Heart right ventricle (tissue), 16 donors: ENCODE data around the gene LRPPRC. TPM values are rescaled to one million over a fixed set of nuclear protein-coding genes. Genes with fewer than 3 reads are reported as not detected.

Experiments
- ATAC-seq, 8 donors: fragments of 200-7000 bp; cut with Tn5 transposase; one replicate each; pipeline ENCODE4 v1.9.1; 2020; ENCODE audit warnings: mild to moderate bottlenecking in 8 of 8, moderate library complexity in 8 of 8, moderate number of reproducible peaks in 1 of 8
- DNase-seq, 2 donors: peaks; one replicate each; pipeline ENCODE4 v3.0.0-alpha.2; 2020
- H3K27ac ChIP-seq, 10 donors: fragments of 200-600 bp; sonication (generic) in 2 of 10; one replicate each; pipeline versions ENCODE4 v1.5.0 to v1.8.0; 2020 to 2022; ENCODE audit warnings: mild to moderate bottlenecking in 3 of 10
- H3K27me3 ChIP-seq, 7 donors: fragments of 200-600 bp; one replicate each; pipeline ENCODE4 v1.8.0; 2021 to 2022; ENCODE audit warnings: mild to moderate bottlenecking in 2 of 7
- H3K36me3 ChIP-seq, 9 donors: fragments of 200-600 bp; sonication (generic) in 1 of 9; one replicate each; pipeline versions ENCODE4 v1.5.0 to v1.8.0; 2020 to 2022; ENCODE audit warnings: mild to moderate bottlenecking in 2 of 9
- H3K4me1 ChIP-seq, 9 donors: fragments of 200-600 bp; sonication (generic) in 1 of 9; one replicate each; pipeline versions ENCODE4 v1.5.0 to v1.8.0; 2020 to 2022; ENCODE audit warnings: mild to moderate bottlenecking in 4 of 9
- H3K4me3 ChIP-seq, 10 donors: fragments of 200-600 bp; sonication (generic) in 2 of 10; one replicate each; pipeline versions ENCODE4 v1.5.0 to v1.8.0; 2020 to 2022; ENCODE audit warnings: mild to moderate bottlenecking in 7 of 10, moderate library complexity in 2 of 10
- H3K9me3 ChIP-seq, 11 donors: fragments of 200-600 bp in 10 of 11; sonication (generic) in 2 of 11; one replicate each; pipeline versions ENCODE4 v1.5.0 to v1.8.0; 2013 to 2022; ENCODE audit warnings: mild to moderate bottlenecking in 2 of 11, control low read depth in 1 of 11, moderate library complexity in 1 of 11
- WGBS, 2 donors: extraction: QIAGEN DNeasy Blood & Tissue Kit; methylation state at CpG; one replicate each; pipeline ENCODE4 v1.1.7; 2013; ENCODE audit warnings: inconsistent platforms in 1 of 2; 5-methylcytosine and 5-hydroxymethylcytosine counted together
- intact Hi-C, 10 donors: fragments of 100-400 bp; cut with DNase I; formaldehyde crosslinking; loops; one replicate each; pipeline versions ENCODE4 v1.11.1 to v1.14.2; 2022
- polyA plus RNA-seq, 2 donors: library from polyadenylated mRNA; stranded (reverse); fragments of 200-250 nt; gene quantifications; one replicate each; pipeline ENCODE4 v1.2.3, GENCODE V29; 2013
- total RNA-seq, 10 donors: library from RNA; stranded (reverse); fragmentation: NEBNext Ultra II Directional in 3 of 10; extraction: Animal tissue kit (Norgen Biotek cat#: 25700) in 3 of 10; gene quantifications; one replicate each; pipeline versions ENCODE4 v1.2.1 to v1.2.4, GENCODE V29; 2021 to 2023
- TF ChIP-seq, protein P1 (sequence below), 9 donors: fragments of 200-600 bp; sonication (generic) in 2 of 9; IDR thresholded peaks; one replicate each; pipeline versions ENCODE4 v1.5.0 to v1.8.0; 2021 to 2022; ENCODE audit warnings: antibody characterized with exemption in 9 of 9, mild to moderate bottlenecking in 5 of 9, moderate library complexity in 1 of 9
- donor health status: Arrhythmogenic right ventricular cardiomyopathy.
- donor health status: ischemic (EF 13 %, LVEDD 7.1; RV severe dilation, severe dysfunction).
- donor health status: healthy with polysubstance abuse.
- donor health status: DM: no; HTN: yes; CAD: no.
- donor health status: DM: no; HTN: no; CAD: no.
- donor health status: ischemic (EF 25% LVEDD 6.9; RV normal size, moderate dysfunction).
- donor health status: ischemic (EF 25% LVEDD 5.7; RV mildly dilated, moderate dysfunction).
- donor health status: healthy.
- donor health status: DM: yes; HTN: yes; CAD: no.
- donor health status: Ischemic cardiomyopathy.
- donor health status: ischemic (EF 35%, LVEDD 5.7; RV mildly dilated, moderate dysfunction).
- donor health status: nonischemic (EF 11% LVEDD 7.7; RV severe dilation, severe dysfunction).
- donor health status: DM: yes; HTN: yes; CAD: no.
- donor health status: PGD.
- donor health status: ischemic (EF 29% LVEDD 5.4; RV normal size, mild dysfunction).
- donor health status: nonischemic (EF 23%, LVEDD 6.1; RV moderate dilation, normal function).

Gene LRPPRC
- total and polyA plus RNA-seq, 12 donors = 26.1 to 123 (median 112) TPM

DNA sequence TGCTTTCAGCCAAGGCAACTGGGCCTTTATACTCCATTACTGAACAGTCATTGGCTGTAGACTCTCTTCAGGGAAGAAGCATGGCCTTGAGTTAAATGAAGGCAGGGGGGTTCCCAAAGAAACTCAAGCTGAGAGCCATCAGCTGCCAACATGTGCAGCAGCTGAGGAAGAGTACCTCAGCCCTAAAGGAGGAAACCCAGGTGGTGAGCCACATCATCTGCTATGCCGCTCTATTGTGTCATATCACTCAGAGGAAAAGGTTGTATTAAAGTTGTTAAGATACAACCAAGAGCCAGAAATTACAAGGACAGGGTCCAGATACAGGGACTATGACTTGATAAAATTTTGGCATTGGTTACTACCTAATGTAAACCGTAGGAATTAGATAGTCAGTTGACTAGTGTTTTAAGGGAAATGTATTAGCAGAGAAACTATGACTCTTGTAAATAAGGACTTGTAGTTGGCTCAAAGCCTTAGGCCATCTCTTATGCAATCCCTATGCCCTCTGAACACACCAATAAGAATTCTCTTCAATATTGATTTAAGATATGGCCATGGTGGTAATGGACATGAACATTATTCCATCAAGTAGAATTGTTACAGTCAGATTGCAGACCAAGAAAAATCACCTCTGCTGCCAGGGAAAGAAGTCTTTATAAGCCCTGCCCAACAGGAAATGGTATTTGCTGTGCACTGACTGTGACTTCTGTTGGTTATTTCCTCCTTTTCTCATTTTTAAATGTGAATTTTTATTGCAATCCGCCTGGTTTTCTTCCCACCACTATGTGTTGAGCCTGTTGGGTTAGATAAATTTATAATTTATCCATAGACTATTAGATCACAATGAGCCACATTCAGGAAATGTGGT, 9.2 kb upstream of the LRPPRC start:
- Histone ChIP-seq H3K9me3 (no peaks in the 10 kb centered on the region), H3K4me1 (peaks cover 0 to 6% (median 0%) of the 10 kb centered on the region in 9 donors), H3K36me3 (no peaks in the 10 kb centered on the region), H3K27me3 (peaks cover 0 to 8% (median 0%) of the 10 kb centered on the region in 7 donors), H3K4me3 (no peak overlapping the region), H3K27ac (no peak overlapping the region)
- ATAC-seq (no peak), DNase-seq (no peak)
- TF ChIP-seq, protein P1, sequence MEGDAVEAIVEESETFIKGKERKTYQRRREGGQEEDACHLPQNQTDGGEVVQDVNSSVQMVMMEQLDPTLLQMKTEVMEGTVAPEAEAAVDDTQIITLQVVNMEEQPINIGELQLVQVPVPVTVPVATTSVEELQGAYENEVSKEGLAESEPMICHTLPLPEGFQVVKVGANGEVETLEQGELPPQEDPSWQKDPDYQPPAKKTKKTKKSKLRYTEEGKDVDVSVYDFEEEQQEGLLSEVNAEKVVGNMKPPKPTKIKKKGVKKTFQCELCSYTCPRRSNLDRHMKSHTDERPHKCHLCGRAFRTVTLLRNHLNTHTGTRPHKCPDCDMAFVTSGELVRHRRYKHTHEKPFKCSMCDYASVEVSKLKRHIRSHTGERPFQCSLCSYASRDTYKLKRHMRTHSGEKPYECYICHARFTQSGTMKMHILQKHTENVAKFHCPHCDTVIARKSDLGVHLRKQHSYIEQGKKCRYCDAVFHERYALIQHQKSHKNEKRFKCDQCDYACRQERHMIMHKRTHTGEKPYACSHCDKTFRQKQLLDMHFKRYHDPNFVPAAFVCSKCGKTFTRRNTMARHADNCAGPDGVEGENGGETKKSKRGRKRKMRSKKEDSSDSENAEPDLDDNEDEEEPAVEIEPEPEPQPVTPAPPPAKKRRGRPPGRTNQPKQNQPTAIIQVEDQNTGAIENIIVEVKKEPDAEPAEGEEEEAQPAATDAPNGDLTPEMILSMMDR (IDR thresholded peaks at IDR 0.05) = no peak
- 43 to 79% methylated on average over 3 of the region's 3 CpGs for WGBS, 2 donors
- intact Hi-C loops = no loop called here

DNA sequence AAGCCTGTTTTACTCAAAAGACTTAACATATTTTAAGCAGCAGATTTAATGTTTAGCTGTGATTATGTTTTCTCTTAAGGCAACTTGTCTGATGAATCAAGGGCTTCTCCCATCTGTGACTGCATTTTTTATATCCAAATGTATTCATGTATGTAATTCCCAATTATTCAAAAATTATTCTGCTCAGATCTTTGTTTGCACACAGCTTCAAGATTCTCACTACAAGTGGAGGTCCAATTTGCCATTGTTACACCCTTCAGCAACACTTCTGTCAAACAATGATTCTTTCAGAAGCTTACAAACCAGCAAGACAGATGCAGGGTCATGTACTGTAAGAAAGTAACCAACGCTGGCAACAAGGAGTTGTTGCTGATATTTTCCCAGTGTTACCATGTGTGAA, 5.9 kb upstream of the LRPPRC start:
- TF ChIP-seq, protein P1 (IDR thresholded peaks at IDR 0.05) = no peak
- WGBS, 2 donors = 67 to 72% methylated on average over 1 of the region's 1 CpG

DNA sequence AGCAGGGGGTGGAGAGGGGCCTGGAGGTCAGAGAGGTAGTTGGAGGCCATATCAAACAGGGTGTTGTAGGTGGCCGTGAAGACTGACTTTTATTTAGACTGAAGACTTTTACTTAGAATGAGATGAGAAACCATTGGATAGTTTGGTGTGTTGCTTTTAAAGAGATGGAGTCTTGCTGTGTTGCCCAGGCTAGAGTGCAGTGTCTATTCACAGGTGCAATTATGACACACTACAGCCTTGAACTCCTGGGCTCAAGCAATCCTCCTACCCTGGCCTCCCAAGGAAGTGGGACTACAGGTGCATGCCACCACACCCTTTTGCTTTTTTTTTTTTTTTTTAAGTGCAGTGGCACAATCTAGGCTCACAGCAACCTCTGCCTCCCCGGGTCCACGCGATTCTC, 2.5 kb upstream of the LRPPRC start:
- no peak for ATAC-seq
- TF ChIP-seq, protein P1 (IDR thresholded peaks at IDR 0.05) = no peak
- Histone ChIP-seq H3K36me3 (peaks cover 0 to 9% (median 0%) of the 10 kb centered on the region in 9 donors), H3K9me3 (no peaks in the 10 kb centered on the region), H3K4me1 (peaks cover 5 to 27% (median 23%) of the 10 kb centered on the region in 9 donors), H3K27me3 (no peaks in the 10 kb centered on the region), H3K27ac (no peak overlapping the region), H3K4me3 (no peak overlapping the region)
- intact Hi-C loops = loop anchor here in 2 of 10 donors (5.0 to 10.0 kb wide), 3 partner anchors 169 to 367 kb away; partner anchors contain the start of genes CAMKMT (in 2 of the 2), PPM1B (in 2 of the 2) and PREPL (in 2 of the 2)
- 80 to 91% methylated on average over 4 of the region's 4 CpGs for WGBS, 2 donors
- no peak for DNase-seq

More for the DNA sequence above, 5.9 kb upstream of the LRPPRC start:
- DNase-seq (no peak), ATAC-seq (no peak)
- H3K4me1 ChIP-seq = peaks cover 0 to 8% (median under 1%) of the 10 kb centered on the region in 9 donors
- no peaks in the 10 kb centered on the region for H3K9me3 ChIP-seq
- H3K27ac ChIP-seq = no peak overlapping the region
- H3K4me3 ChIP-seq = no peak overlapping the region
- H3K36me3 ChIP-seq = no peaks in the 10 kb centered on the region
- intact Hi-C loops = no loop called here
- H3K27me3 ChIP-seq = no peaks in the 10 kb centered on the region

DNA sequence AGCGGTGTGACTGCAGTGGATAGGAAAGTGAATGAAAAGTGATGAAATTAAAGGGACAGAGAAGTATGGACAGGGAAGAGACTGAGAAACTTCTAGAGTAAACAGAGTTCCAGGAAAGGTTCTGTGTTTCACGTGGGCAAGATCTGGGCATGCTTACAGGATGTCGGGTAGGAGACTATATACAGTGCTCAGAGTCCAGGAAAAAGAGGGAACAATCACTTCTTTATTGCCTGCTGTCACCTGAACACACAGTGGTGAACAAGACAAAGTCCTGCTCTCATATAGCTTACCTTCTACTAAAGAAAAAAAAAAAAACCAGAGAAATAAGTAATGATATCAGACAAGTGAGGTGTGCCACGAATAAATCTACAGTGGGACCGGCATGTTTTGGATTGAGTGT, 2.4 kb downstream of the LRPPRC start:
- DNase-seq (no peak), ATAC-seq (no peak)
- no peak overlapping the region for H3K4me3 ChIP-seq
- peaks cover 5 to 45% (median 26%) of the 10 kb centered on the region in 9 donors for H3K4me1 ChIP-seq
- H3K27me3 ChIP-seq = no peaks in the 10 kb centered on the region
- TF ChIP-seq, protein P1 (IDR thresholded peaks at IDR 0.05) = no peak
- WGBS, 2 donors = 70 to 76% methylated on average over 5 of the region's 5 CpGs
- no peaks in the 10 kb centered on the region for H3K9me3 ChIP-seq
- peaks cover 0 to 46% (median 0%) of the 10 kb centered on the region in 9 donors for H3K36me3 ChIP-seq
- intact Hi-C loops = loop anchor here in 1 of 10 donors (10.0 kb wide), 1 partner anchor 371 kb away; the partner anchor contains the start of genes CAMKMT and PREPL
- no peak overlapping the region for H3K27ac ChIP-seq
